ENCODE data around the gene LZTS2. TPM values are rescaled to one million over a fixed set of nuclear protein-coding genes. Genes with fewer than 3 reads are reported as not detected.

LZTS2 gene
- total RNA-seq, 4 donors from 2014 or later = 81.4 to 134 (median 98.7) TPM

DNA sequence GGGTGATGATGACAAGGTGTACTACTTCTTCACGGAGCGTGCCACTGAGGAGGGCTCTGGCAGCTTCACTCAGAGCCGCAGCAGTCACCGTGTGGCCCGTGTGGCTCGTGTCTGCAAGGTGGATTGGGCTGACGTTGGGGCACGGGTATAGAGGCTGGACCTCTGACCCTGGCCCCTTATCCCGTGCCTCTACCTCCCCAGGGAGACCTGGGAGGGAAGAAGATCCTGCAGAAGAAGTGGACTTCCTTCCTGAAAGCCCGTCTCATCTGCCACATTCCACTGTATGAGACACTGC, 20.8 kb upstream of the LZTS2 start:
- 78 to 81% methylated on average over 10 of the region's 10 CpGs for WGBS, 2 donors
- TF ChIP-seq EP300 (IDR thresholded peaks at IDR 0.05) = no peak
- TF ChIP-seq, protein P1, sequence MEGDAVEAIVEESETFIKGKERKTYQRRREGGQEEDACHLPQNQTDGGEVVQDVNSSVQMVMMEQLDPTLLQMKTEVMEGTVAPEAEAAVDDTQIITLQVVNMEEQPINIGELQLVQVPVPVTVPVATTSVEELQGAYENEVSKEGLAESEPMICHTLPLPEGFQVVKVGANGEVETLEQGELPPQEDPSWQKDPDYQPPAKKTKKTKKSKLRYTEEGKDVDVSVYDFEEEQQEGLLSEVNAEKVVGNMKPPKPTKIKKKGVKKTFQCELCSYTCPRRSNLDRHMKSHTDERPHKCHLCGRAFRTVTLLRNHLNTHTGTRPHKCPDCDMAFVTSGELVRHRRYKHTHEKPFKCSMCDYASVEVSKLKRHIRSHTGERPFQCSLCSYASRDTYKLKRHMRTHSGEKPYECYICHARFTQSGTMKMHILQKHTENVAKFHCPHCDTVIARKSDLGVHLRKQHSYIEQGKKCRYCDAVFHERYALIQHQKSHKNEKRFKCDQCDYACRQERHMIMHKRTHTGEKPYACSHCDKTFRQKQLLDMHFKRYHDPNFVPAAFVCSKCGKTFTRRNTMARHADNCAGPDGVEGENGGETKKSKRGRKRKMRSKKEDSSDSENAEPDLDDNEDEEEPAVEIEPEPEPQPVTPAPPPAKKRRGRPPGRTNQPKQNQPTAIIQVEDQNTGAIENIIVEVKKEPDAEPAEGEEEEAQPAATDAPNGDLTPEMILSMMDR (IDR thresholded peaks at IDR 0.05) = no peak
- no peak for TF ChIP-seq POLR2A (IDR thresholded peaks at IDR 0.05)
- no peak for DNase-seq (ENCODE audit: low spot score in 2 of 2)
- no peak overlapping the region for H3K27ac ChIP-seq
- H3K4me3 ChIP-seq = no peak overlapping the region
- H3K27me3 ChIP-seq = no peaks in the 10 kb centered on the region
- peaks cover 0 to 76% (median 0%) of the 10 kb centered on the region in 3 donors for H3K36me3 ChIP-seq
- no peaks in the 10 kb centered on the region for H3K9me3 ChIP-seq
- H3K4me1 ChIP-seq = no peaks in the 10 kb centered on the region

DNA sequence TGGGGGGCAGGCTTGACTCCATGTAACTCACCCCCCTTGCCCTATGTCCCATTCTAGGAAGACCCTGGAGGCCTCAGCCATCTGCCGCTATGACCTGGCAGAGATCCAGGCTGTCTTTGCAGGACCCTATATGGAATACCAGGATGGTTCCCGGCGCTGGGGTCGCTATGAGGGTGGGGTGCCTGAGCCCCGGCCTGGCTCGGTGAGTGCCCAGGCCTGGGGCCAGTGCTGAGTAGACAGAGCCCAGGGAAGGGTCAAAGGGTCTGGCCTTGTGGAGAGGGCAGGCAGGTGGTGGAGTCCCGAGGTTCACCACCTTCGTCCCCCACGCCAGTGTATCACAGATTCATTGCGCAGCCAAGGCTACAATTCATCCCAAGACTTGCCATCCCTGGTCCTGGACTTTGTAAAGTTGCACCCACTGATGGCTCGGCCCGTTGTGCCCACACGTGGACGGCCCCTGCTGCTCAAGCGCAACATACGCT, 19.8 kb upstream of the LZTS2 start:
- Histone ChIP-seq H3K27ac (no peak overlapping the region), H3K4me3 (no peak overlapping the region), H3K36me3 (peaks cover 0 to 86% (median 0%) of the 10 kb centered on the region in 3 donors), H3K27me3 (no peaks in the 10 kb centered on the region), H3K9me3 (no peaks in the 10 kb centered on the region), H3K4me1 (peaks cover 0 to 5% (median 0%) of the 10 kb centered on the region in 4 donors)
- TF ChIP-seq EP300 (IDR thresholded peaks at IDR 0.05) (no peak), POLR2A (IDR thresholded peaks at IDR 0.05) (no peak)
- TF ChIP-seq, protein P1 (IDR thresholded peaks at IDR 0.05) = no peak
- no peak for DNase-seq (ENCODE audit: low spot score in 2 of 2)
- 79 to 94% methylated on average over 11 to 16 of the region's 16 CpGs for WGBS, 2 donors

GRCh38 chr10:100980311-100980710, 19.3 kb upstream of the LZTS2 start:
- TF ChIP-seq POLR2A (IDR thresholded peaks at IDR 0.05) = no peak
- TF ChIP-seq EP300 (IDR thresholded peaks at IDR 0.05) = no peak
- TF ChIP-seq, protein P1 (IDR thresholded peaks at IDR 0.05) = no peak
- Histone ChIP-seq H3K4me1 (peaks cover 0 to 9% (median 0%) of the 10 kb centered on the region in 4 donors), H3K9me3 (no peaks in the 10 kb centered on the region), H3K36me3 (peaks cover 0 to 89% (median 0%) of the 10 kb centered on the region in 3 donors), H3K27ac (no peak overlapping the region), H3K4me3 (no peak overlapping the region), H3K27me3 (no peaks in the 10 kb centered on the region)
- 70 to 83% methylated on average over 2 of the region's 2 CpGs for WGBS, 2 donors
- no peak for DNase-seq (ENCODE audit: low spot score in 2 of 2)

DNA sequence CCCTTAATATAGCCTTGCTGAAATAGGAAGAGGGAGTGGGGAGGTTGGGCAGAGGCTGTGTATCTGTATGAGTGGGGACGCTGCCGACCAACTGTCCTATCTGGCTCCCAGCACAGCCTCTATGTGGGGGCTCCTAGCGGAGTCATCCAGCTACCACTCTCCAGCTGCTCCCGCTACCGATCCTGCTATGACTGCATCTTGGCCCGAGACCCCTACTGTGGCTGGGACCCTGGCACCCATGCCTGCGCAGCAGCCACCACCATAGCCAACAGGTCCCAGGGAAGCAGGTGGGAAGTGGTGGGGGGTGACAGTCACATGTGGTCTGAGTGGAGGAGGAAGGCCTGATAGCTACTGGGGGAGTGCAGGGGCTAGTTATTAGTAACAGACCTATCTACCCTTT, 18.9 kb upstream of the LZTS2 start:
- Histone ChIP-seq H3K9me3 (no peaks in the 10 kb centered on the region), H3K36me3 (peaks cover 0 to 93% (median 0%) of the 10 kb centered on the region in 3 donors), H3K27me3 (no peaks in the 10 kb centered on the region), H3K4me3 (no peak overlapping the region), H3K27ac (no peak overlapping the region), H3K4me1 (peaks cover 0 to 13% (median 0%) of the 10 kb centered on the region in 4 donors)
- TF ChIP-seq, protein P1 (IDR thresholded peaks at IDR 0.05) = no peak
- no peak for TF ChIP-seq EP300 (IDR thresholded peaks at IDR 0.05)
- no peak for TF ChIP-seq POLR2A (IDR thresholded peaks at IDR 0.05)
- DNase-seq (ENCODE audit: low spot score in 2 of 2) = no peak
- WGBS, 2 donors = 86 to 97% methylated on average over 7 of the region's 7 CpGs

- DNase-seq (ENCODE audit: low spot score in 2 of 2) = no peak
- Histone ChIP-seq H3K27ac (no peak overlapping the region), H3K36me3 (peaks cover 0 to 93% (median 0%) of the 10 kb centered on the region in 3 donors), H3K4me3 (no peak overlapping the region), H3K9me3 (no peaks in the 10 kb centered on the region), H3K27me3 (no peaks in the 10 kb centered on the region), H3K4me1 (peaks cover 0 to 19% (median 2%) of the 10 kb centered on the region in 4 donors)
- WGBS, 2 donors = 86 to 92% methylated on average over 5 of the region's 5 CpGs
- TF ChIP-seq, protein P1 (IDR thresholded peaks at IDR 0.05) = no peak
- TF ChIP-seq EP300 (IDR thresholded peaks at IDR 0.05) (no peak), POLR2A (IDR thresholded peaks at IDR 0.05) (no peak)
Measured at GRCh38 chr10:100981178-100981772, 18.3 kb upstream of the LZTS2 start.

Measured in tibial nerve (tissue), 4 donors.